KMS-11 (cell line): ENCODE measurements around the gene TOP3A.
"Not testable (repeated sequence)": the region's sequence is repeated elsewhere in the genome, so short reads cannot be mapped to it uniquely, and the experiment has no call there.

Source experiments
- H2AFZ ChIP-seq: fragments of 200-600 bp; sonication (generic); 2 replicates; pipeline ENCODE4 v1.6.1; 2016; ENCODE audit warnings: antibody characterized with exemption, mixed run types, low read depth
- H3K27ac ChIP-seq: fragments of 200-600 bp; sonication (generic); 2 replicates; pipeline ENCODE4 v1.6.1; 2016; ENCODE audit warnings: mild to moderate bottlenecking, mixed run types
- H3K27me3 ChIP-seq: fragments of 200-600 bp; sonication (generic); 2 replicates; pipeline ENCODE4 v1.6.1; 2017; ENCODE audit warnings: mild to moderate bottlenecking, low read depth, mixed run types, moderate library complexity; ENCODE audit not compliant: insufficient read depth
- H3K36me3 ChIP-seq: fragments of 200-600 bp; sonication (generic); 2 replicates; pipeline ENCODE4 v1.6.1; 2017; ENCODE audit warnings: mild to moderate bottlenecking, mixed run types; ENCODE audit not compliant: insufficient read depth
- H3K4me1 ChIP-seq: fragments of 200-600 bp; sonication (generic); 2 replicates; pipeline ENCODE4 v1.6.1; 2016; ENCODE audit warnings: mild to moderate bottlenecking, low read depth, mixed run types; ENCODE audit not compliant: poor library complexity, severe bottlenecking
- H3K4me2 ChIP-seq: fragments of 200-600 bp; sonication (generic); 2 replicates; pipeline ENCODE4 v1.7.0; 2016; ENCODE audit warnings: mild to moderate bottlenecking, mixed run types
- H3K4me3 ChIP-seq: fragments of 200-600 bp; sonication (generic); IDR thresholded peaks from 2 replicates; pipeline ENCODE4 v1.6.1; 2017; ENCODE audit warnings: low read depth, low read length, mixed read lengths; ENCODE audit not compliant: insufficient read depth
- H3K79me2 ChIP-seq: fragments of 200-600 bp; sonication (generic); 2 replicates; pipeline ENCODE4 v1.6.1; 2016; ENCODE audit warnings: low read depth, mixed run types; ENCODE audit not compliant: insufficient read depth
- H3K9ac ChIP-seq: fragments of 200-600 bp; sonication (generic); 2 replicates; pipeline ENCODE4 v1.6.1; 2016; ENCODE audit warnings: mild to moderate bottlenecking, mixed run types
- H4K20me1 ChIP-seq: fragments of 200-600 bp; sonication (generic); 2 replicates; pipeline ENCODE4 v1.6.1; 2016; ENCODE audit warnings: mild to moderate bottlenecking, mixed run types; ENCODE audit not compliant: insufficient read depth
- CTCF ChIP-seq: fragments of 200-600 bp; sonication (generic); conservative IDR thresholded peaks from 2 replicates; pipeline ENCODE4 v1.6.1; 2017; ENCODE audit warnings: low read depth, mild to moderate bottlenecking, antibody characterized with exemption, low read length, moderate library complexity, mixed read lengths

TOP3A gene

GRCh38 chr17:18300725-18301480 lies 13.9 kb downstream of the TOP3A start:
- no peaks in the 10 kb centered on the region for H3K4me1 ChIP-seq
- H4K20me1 ChIP-seq, result no peaks in the 10 kb centered on the region
- H3K9ac ChIP-seq, result no peak overlapping the region
- no peak overlapping the region for H2AFZ ChIP-seq
- H3K4me2 ChIP-seq, result no peak overlapping the region
- no peak for TF ChIP-seq CTCF
- no peaks in the 10 kb centered on the region for H3K79me2 ChIP-seq
- no peak overlapping the region for H3K4me3 ChIP-seq
- H3K27me3 ChIP-seq, result no peaks in the 10 kb centered on the region
- no peaks in the 10 kb centered on the region; the same call in 1 of the 2 replicates for H3K36me3 ChIP-seq
- H3K27ac ChIP-seq, result no peak overlapping the region

- not testable (repeated sequence) for H3K4me3 ChIP-seq, H4K20me1 ChIP-seq, H3K4me2 ChIP-seq, H3K27ac ChIP-seq, H3K9ac ChIP-seq, H3K4me1 ChIP-seq, H3K79me2 ChIP-seq, H2AFZ ChIP-seq, H3K36me3 ChIP-seq, H3K27me3 ChIP-seq
These were observed 16.7 kb downstream of the TOP3A start for GRCh38 chr17:18298061-18298460.

GRCh38 chr17:18291718-18292540 lies 22.9 kb downstream of the TOP3A start:
- H4K20me1 ChIP-seq, result no peaks in the 10 kb centered on the region
- no peak overlapping the region for H2AFZ ChIP-seq
- no peaks in the 10 kb centered on the region for H3K79me2 ChIP-seq
- no peak overlapping the region for H3K9ac ChIP-seq
- H3K4me2 ChIP-seq, result no peak overlapping the region
- H3K27ac ChIP-seq, result no peak overlapping the region
- no peak overlapping the region for H3K4me3 ChIP-seq
- TF ChIP-seq CTCF, result no peak
- no peaks in the 10 kb centered on the region for H3K27me3 ChIP-seq
- H3K36me3 ChIP-seq, result no peaks in the 10 kb centered on the region
- H3K4me1 ChIP-seq, result no peaks in the 10 kb centered on the region

GRCh38 chr17:18285296-18285695 lies 29.5 kb downstream of the TOP3A start:
- no peaks in the 10 kb centered on the region for H3K36me3 ChIP-seq

More at GRCh38 chr17:18285296-18285695, 29.5 kb downstream of the TOP3A start:
- Histone ChIP-seq H3K4me1 (no peaks in the 10 kb centered on the region), H3K27me3 (no peaks in the 10 kb centered on the region), H3K9ac (no peak overlapping the region), H3K79me2 (no peaks in the 10 kb centered on the region), H2AFZ (no peak overlapping the region), H4K20me1 (no peaks in the 10 kb centered on the region), H3K4me2 (no peak overlapping the region), H3K27ac (no peak overlapping the region), H3K4me3 (no peak overlapping the region)
- no peak for TF ChIP-seq CTCF
